BJ (cell line): ENCODE data around the gene SLC43A1. TPM values are rescaled to one million over a fixed set of nuclear protein-coding genes. Genes with fewer than 3 reads are reported as not detected.

Source experiments
- CTCF ChIA-PET: fragments of 350-600 bp; formaldehyde crosslinking; extraction: SDS; loops from one replicate; lab custom pipeline; 2021; ENCODE audit warnings: antibody characterized with exemption, inconsistent platforms; lab: Yijun Ruan, JAX
- POLR2A ChIA-PET: fragments of 300-600 bp; sonication (Branson Sonifier 250); formaldehyde crosslinking; extraction: SDS; loops from one replicate; lab custom pipeline; 2021; ENCODE audit warnings: antibody characterized with exemption; lab: Charles Lee
- DNase-seq: peaks from one replicate; pipeline ENCODE4 v3.0.0-alpha.2; 2011; ENCODE audit warnings: low read depth
- H3K27me3 ChIP-seq: 2 replicates; pipeline ENCODE4 v1.6.0; 2011; ENCODE audit warnings: low read length; ENCODE audit not compliant: control insufficient read depth, insufficient read depth
- H3K36me3 ChIP-seq: 2 replicates; pipeline ENCODE4 v1.5.1; 2011; ENCODE audit warnings: low read length; ENCODE audit not compliant: control insufficient read depth, insufficient read depth
- H3K4me3 ChIP-seq: 2 replicates; pipeline ENCODE4 v1.5.1; 2011; ENCODE audit warnings: low read depth, mild to moderate bottlenecking, control low read depth, low read length
- CTCF ChIP-seq: IDR thresholded peaks from 2 replicates; pipeline ENCODE4 v1.5.1; 2011; ENCODE audit warnings: low read depth, mild to moderate bottlenecking, control low read depth, inconsistent platforms, low read length, moderate library complexity; ENCODE audit not compliant: insufficient read depth
- polyA plus RNA-seq: library from polyadenylated mRNA; depleted of rRNA; stranded (reverse); fragments of >200 nt; gene quantifications from 2 replicates; pipeline ENCODE4 v1.2.3, GENCODE V29; 2011

SLC43A1 gene
- polyA plus RNA-seq, 1 experiment, result 23.4 TPM

- no peaks in the 10 kb centered on the region for H3K27me3 ChIP-seq
- ChIA-PET POLR2A (interaction anchor here (0.7 kb wide), 1 partner anchor 70 kb away, joined by 6 read pairs; no protein-coding TSS in a partner anchor), CTCF (interaction anchor here (1.9 to 2.8 kb wide), 2 partner anchors 13 to 99 kb away, joined by 5 to 22 read pairs; no protein-coding TSS in a partner anchor)
- no peak for TF ChIP-seq CTCF
- no peak for DNase-seq
- no peak overlapping the region for H3K4me3 ChIP-seq
- H3K36me3 ChIP-seq, result no peaks in the 10 kb centered on the region
Observed at GRCh38 chr11:57444362-57445121, 71.0 kb downstream of the SLC43A1 start.

- Histone ChIP-seq H3K27me3 (no peaks in the 10 kb centered on the region), H3K36me3 (no peaks in the 10 kb centered on the region), H3K4me3 (no peak overlapping the region)
- no peak for TF ChIP-seq CTCF
- POLR2A ChIA-PET, result no interaction called here
- DNase-seq, result no peak
- CTCF ChIA-PET, result interaction anchor here (1.1 to 2.0 kb wide), 2 partner anchors 17 to 87 kb away, joined by 3 to 18 read pairs; no protein-coding TSS in a partner anchor
Observed at GRCh38 chr11:57440744-57441414, 74.6 kb downstream of the SLC43A1 start.

GRCh38 chr11:57439786-57440185, 75.7 kb downstream of the SLC43A1 start:
- no peak overlapping the region for H3K4me3 ChIP-seq
- CTCF ChIA-PET, result interaction anchor here (1.1 to 2.0 kb wide), 2 partner anchors 18 to 88 kb away, joined by 3 to 18 read pairs; no protein-coding TSS in a partner anchor
- no peak for DNase-seq
- no peaks in the 10 kb centered on the region for H3K36me3 ChIP-seq
- TF ChIP-seq CTCF, result no peak
- H3K27me3 ChIP-seq, result no peaks in the 10 kb centered on the region
- POLR2A ChIA-PET, result no interaction called here

DNA sequence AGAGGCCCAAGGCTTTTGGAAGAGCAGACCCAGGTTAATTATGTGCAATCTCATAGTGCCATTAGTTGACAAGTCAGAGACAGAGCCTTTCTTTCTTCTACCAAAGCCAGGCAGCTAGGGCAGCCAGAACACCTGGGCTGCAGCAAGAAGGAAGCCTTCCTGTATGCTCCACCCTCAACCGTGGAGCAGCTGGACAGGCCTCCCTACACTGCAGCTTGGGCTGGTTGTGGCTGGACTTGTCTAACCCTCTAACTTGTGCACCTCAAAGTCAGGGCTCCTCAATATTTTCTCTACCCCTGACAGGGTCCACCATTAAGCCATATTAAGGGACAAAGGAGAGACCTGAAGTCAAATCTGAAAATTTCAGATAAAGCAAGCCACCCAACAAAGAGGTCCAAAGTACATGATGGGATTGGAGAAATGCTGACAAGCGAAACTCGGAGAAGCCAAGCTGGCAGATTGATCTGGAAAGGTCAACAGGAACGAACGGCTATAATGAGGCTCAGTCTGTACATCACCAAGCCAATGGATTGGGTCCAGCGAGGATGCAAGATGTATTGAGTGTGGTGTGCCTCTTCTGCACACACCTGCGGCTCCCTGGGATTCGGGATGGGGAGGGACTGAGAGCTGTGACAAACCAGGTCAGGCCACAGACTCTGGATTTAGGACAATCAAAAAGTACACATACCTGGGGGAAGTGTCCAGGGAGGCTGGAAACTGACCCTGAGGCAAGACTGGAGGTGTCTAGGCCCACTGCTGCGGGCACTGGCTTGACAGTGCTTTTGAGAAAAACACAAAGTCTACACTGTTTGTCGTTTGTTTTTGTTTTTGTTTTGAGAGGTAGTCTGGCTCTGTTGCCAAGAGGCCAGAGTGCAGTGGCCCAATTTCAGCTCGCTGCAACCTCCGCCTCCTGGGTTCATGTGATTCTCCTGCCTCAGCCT, 76.9 kb downstream of the SLC43A1 start:
- DNase-seq, result no peak
- no peak overlapping the region for H3K4me3 ChIP-seq
- no peak for TF ChIP-seq CTCF
- ChIA-PET CTCF (interaction anchor here (0.9 kb wide), 1 partner anchor 19 kb away, joined by 6 read pairs; no protein-coding TSS in a partner anchor), POLR2A (no interaction called here)
- no peaks in the 10 kb centered on the region for H3K36me3 ChIP-seq
- H3K27me3 ChIP-seq, result no peaks in the 10 kb centered on the region
